ENCODE data around the gene ADGRG3. TPM values are rescaled to one million over a fixed set of nuclear protein-coding genes. Genes with fewer than 3 reads are reported as not detected.

ADGRG3 gene
- total RNA-seq = 0.31 TPM in 1 of 2 replicates, not detected in the other
- polyA plus RNA-seq (2012) = 0.05 TPM

DNA sequence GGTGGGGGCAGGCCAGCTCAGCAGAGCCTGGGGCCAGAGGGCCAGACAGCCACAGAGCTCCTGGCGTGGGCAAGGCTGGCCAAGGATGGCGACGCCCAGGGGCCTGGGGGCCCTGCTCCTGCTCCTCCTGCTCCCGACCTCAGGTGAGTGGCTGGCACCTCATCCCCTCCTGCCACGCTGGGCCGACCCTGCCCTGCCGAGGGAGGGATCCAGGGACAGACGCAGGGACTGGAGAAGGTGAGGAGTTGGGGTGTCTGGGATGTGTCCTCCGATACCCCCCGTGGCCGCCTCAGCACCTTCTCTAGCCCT is at the start of gene ADGRG3:
TSS of gene ADGRG3 (plus strand) at position 44 of the 309 bp plus-strand sequence. CDS start at position 86, 42 bp downstream.
- DNase-seq (ENCODE audit: low read depth) = no peak

DNA sequence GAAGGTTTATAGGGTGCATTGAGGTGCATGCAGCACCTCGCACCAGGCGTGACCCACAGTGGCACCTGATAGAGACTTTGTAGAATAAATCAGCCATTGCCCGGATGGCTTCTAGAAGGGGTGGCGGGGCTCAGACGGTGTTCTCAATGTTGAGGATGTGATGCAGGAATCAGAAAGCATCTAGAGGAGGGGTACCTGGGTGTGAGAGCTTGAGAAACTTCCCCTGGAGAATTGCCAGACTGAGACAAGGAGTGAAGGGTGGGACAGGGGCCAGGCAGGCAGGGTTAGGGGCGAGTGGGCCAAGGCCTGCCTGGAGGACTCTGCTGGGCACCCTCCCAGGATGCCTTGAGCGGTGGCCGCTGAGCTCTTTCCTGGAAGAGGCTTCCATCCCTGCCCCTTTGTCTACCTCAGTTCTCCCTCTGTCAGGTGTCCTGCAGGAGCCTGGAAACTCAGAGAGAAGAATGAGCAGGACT is 48.9 kb upstream of the ADGRG3 start:
- no peak for DNase-seq (ENCODE audit: low read depth)

- DNase-seq (ENCODE audit: low read depth) = no peak
Measured at GRCh38 chr16:57619606-57620334, 48.3 kb upstream of the ADGRG3 start.

GRCh38 chr16:57620335-57621231 is 47.5 kb upstream of the ADGRG3 start:
- no peak for DNase-seq (ENCODE audit: low read depth)

GRCh38 chr16:57621521-57622271 is 46.4 kb upstream of the ADGRG3 start:
- DNase-seq (ENCODE audit: low read depth) = peak; percentile 79

DNA sequence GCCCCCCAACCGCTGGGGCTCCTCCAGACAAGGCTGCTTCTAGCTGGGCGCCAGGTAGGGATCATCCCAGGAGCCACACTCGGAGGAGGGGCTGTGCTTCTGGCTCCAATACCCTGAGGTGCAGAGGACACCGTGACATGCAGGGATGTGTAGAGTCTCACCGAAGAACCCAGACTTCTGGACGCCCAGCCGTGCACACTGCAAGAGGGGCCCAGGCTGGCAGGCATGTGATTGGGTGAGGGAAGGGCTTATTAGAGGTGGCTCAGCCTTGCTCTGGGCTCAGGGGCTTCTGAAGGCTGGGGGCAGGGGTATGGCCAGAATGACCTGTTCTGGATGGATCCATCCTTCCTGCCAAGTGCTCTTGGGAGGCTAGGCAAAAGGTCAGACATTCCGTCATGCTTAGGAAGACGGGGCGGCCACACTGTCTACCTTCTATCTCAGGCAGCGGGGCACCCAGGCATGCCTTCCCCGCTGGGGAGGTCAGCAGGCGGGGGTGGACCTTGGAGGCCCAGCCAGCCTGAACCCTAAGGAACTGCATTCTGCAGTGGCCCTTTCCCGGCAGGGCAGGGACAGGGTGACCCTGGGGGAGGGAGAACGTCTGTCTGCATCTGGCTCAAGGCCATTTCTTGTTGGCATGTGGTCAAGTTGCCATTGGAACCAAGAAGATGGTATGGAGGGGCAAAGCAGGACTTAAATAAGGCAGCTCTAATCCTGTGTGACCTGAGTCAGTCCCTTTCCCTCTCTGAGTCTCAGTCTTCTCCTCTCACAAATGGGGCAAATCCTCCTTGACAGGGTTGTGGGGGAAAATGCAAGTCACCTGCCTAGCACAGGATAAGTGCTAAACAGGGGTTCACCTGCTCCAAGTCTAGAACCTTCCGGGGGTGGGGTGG is 45.5 kb upstream of the ADGRG3 start:
- no peak for DNase-seq (ENCODE audit: low read depth)

- DNase-seq (ENCODE audit: low read depth) = no peak
Measured at GRCh38 chr16:57623251-57624043, 44.7 kb upstream of the ADGRG3 start.

DNA sequence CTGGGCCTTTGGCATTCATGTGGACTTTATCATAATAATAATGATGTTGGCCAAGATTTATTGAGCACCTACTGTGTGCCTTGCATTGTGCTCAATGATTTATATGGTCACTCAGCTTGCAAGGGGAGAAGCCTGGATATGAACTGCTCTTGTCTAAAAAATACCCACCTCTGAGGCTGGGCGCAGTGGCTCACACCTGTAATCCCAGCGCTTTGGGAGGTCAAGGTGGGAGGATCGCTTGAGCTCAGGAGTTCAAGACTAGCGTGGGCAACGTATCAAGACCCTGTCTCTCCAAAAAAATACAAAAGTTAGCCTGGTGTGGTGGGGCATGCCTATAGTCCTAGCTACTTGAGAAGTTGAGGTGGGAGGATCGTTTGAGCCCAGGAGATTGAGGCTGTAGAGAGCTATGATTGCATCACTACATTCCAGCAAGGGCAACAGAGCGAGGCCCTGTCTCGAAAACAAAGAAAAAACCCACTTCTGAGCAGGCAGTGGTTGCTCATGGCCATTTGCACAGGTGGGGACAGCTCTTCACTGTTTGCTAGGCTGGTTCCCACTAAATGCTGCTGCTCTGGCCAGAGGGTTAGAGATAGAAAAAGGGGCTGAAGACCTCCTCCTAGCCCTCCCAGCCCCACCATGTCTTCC is 43.9 kb upstream of the ADGRG3 start:
- no peak for DNase-seq (ENCODE audit: low read depth)

DNA sequence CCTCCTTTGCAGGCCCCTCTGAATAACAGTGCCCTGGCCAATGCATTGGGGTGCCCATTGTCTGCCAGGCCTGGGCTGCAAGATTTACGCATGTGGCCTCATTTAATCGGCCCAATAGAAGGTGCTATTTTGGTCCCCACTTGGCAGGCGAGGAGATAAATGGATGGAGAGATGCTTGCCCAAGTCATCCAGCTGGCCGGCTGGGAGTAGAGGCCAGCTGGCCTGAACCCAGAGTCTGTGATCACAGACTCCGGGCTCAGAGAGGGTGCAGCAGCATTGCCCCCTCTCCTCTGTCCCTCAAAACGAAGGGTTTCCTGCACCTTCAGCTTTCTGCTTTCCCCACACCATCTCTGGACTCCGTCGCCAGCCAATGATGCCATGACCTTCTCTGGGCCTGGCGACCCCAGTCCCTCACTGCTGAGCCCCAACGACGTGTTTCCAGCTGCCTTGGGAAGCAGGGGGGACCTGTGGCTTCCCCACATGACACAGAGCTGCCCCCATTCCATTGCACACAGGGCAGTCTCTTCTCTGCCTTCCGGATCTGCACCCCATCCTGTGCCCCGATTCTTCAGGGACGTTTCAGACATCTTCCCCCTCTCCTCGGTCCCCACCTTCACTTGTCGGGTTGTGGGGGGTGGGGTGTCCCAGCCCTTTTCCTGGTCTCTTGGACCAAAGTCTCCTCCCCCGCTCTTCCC is 43.2 kb upstream of the ADGRG3 start:
- peak; percentile 77 for DNase-seq (ENCODE audit: low read depth)

DNA sequence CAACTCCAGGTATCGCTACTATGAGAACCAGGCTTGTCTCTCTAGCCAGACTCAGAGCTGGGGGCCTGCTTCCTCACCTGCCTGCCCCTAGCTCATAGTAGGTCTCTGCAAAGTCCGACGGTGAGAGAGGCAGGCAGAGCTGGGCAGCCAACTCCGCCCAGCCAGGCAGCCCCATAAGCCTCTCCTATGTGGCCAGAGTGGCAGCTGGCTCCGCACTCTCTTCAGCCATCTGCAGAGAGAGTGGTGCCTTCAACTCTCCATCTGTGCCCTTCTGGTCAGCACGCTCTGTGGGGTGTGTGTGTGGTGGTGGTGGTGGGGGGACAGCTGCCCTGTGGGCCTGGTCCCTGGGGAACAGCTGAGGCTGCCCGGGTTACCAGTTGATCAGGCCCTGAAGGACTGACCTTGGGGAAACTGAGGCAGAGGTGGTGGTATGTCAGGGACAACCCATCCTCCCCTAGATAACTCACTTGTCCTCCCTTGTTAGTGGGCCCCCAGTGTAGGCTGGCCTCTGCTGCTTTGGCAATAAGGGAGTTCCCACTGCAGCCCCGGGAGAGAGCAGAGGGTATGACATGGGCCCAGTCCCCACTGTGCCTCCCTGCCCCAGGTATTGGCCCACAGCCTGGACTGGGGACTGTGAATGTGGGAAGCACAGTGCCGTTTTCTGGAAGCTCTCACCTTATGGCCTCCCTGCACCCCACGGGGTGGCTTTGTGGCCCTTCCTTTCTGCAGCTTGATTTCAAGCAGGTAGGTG is 41.5 kb upstream of the ADGRG3 start:
- peak; percentile 87 for DNase-seq (ENCODE audit: low read depth)

- peak; percentile 94 for DNase-seq (ENCODE audit: low read depth)
Measured at GRCh38 chr16:57627184-57627871, 40.8 kb upstream of the ADGRG3 start.

DNA sequence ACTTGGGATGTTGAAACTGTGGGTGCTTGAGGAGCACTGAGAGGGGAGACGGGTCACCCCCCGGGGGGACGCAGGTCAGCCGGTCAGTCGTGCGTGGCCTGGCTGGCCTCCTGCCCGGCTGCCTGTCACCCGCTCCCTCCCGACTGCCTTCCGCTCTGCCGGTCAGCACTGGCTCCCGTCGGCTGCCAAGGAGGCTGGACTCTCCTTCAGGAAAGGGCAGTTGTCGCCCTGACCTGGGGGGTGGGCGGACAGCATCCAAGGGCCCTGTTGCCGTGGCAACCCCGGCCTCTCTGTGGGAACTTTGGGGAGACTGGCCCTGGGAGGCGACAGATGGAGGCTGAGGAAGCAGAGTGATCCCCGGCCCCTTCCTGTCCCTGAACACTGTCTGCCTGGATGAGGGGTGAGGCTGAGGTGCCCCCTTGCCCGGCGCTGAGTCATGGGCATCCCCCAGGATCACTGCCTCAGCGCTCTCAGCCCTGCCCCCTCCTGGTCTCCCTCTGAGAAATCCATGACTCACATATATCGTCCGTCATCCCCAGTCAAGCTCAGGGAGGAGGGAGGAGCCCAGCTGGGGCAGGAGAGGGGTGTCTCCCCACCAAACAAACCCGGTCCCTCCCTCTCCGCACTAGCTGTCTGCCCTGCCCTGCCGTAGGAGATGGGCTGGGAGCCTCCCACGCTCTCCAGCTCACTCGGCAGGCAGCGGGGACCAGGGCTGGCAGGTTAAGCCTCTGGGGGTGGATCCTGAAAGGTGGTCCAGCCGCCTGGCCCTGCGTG is 39.9 kb upstream of the ADGRG3 start, which contains the start of gene ADGRG1:
TSS of gene ADGRG1 (plus strand) at position 623 of the 774 bp plus-strand sequence. CDS start 21,658 bp downstream, outside the sequence.
- DNase-seq (ENCODE audit: low read depth) = peak; percentile 96

DNA sequence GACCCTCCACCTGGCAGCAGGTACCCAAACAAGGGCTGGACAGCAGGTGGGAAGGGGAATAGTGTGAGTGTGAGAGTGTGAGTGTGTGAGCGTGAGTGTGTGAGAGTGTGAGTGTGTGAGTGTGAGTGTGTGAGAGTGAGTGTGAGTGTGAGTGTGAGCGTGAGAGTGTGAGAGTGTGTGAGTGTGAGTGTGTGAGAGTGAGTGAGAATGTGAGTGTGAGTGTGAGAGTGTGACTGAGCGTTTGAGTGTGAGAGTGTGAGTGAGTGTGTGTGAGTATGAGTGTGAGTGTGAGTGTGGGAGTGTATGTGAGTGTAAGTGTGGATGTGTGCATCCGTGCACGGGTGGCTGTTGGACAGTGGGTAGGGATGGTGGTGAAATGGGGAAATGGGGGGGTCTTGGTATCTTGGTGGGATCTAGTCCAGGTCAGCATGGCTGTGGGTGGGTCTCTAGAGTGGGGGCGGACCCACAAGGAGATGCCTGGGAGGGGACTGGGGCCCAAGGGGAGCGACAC is 39.3 kb upstream of the ADGRG3 start:
- DNase-seq (ENCODE audit: low read depth) = no peak

DNA sequence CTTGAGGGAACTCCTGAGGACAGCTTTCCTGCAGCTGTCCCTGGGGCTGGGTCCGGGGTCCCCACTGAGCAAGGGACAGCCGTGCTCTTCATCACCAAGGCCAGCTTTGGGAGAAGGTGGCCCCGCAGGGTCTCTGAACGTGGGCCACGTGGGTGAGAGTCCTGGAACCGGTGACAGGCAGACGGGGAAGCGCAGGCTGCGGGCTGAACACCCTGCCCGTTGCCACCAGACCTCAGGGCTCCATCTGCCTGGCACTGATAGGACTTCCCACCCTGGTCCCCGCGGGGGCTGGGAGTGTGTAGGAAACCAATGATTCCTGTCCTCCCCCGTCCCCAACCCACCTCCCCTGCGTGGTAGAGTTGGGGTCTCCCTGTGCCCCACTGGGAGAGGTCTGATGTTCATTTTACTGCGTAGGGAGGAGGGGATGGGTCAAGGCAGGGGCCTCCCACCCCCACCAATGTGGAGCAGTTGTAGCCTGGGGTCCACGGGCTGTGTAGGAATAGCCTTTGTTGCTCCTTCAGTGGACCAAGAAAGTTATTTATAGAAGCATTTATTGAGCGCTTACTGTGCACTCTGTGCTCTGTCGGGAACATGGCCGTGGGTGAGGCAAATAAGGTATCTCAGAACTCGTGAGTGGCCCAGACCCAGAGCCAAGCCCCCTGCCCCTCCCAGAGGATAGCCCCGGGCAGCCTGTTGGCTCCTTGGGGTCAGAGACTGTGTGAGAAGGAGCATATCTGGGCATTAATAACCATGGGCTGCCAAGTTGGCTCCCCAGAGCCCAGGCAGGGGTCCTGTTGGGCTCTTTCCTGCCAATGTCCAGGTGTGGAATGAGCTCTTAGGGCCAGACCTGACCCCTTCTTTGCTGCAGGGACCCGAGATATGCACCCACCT is 38.3 kb upstream of the ADGRG3 start:
- no peak for DNase-seq (ENCODE audit: low read depth)

DNA sequence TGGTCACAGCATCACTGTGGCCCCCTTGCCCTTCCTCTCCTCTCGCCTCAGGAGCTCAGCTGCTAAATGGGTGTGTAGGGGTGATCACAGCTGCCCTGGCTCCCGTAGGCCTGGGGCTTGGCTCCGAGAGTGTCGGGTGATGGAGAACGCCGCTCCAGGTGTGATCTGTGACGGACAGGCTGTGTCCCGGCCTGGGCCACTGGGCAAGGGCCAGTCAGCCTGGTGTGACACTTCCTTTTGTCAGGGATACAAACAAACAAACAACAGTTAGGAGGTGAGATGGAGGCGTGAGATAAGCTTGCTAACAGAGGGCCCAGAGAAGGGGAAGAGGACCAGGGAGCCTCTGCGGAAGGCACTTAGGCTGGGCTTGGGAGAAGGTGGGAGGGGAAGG is 37.7 kb upstream of the ADGRG3 start:
- no peak for DNase-seq (ENCODE audit: low read depth)
